ENCODE data around the gene GIMAP7. TPM values are rescaled to one million over a fixed set of nuclear protein-coding genes. Genes with fewer than 3 reads are reported as not detected.
"Not testable (repeated sequence)": the region's sequence is repeated elsewhere in the genome, so short reads cannot be mapped to it uniquely, and the experiment has no call there.

Gene GIMAP7
- polyA plus RNA-seq, 4 donors = 3.1 to 31.1 (median 14.0) TPM

GRCh38 chr7:150516956-150517745, 2.5 kb downstream of the GIMAP7 start:
- Histone ChIP-seq H3K9me3 (ENCODE audit: control insufficient read depth in 2 of 2, insufficient read depth in 1 of 2, low read depth in 1 of 2, low read length in 1 of 2) (no peaks in the 10 kb centered on the region), H3K4me1 (ENCODE audit: control insufficient read depth in 3 of 3, insufficient read depth in 2 of 3, low read depth in 1 of 3, low read length in 2 of 3) (no peaks in the 10 kb centered on the region), H3K27ac (ENCODE audit: low read depth in 1 of 3, low read length in 2 of 3) (peak overlapping the region in 2 of 3 donors; percentile 41 to 67), H3K27me3 (ENCODE audit: control insufficient read depth in 3 of 3, insufficient read depth in 3 of 3, low read length in 3 of 3) (no peaks in the 10 kb centered on the region), H3K4me3 (ENCODE audit: low read depth in 1 of 3, low read length in 3 of 3) (peak overlapping the region in 1 of 3 donors; percentile 36), H3K36me3 (ENCODE audit: control insufficient read depth in 3 of 3, insufficient read depth in 2 of 3, low read depth in 1 of 3, low read length in 3 of 3) (no peaks in the 10 kb centered on the region)
- DNase-seq (no peak), FAIRE-seq (no peak)
- WGBS, 3 donors = 65 to 87% (median 73%) methylated on average over 1 of the region's 1 CpG

GRCh38 chr7:150519310-150519709, 4.6 kb downstream of the GIMAP7 start:
- 31 to 57% (median 56%) methylated on average over 2 of the region's 2 CpGs for WGBS, 3 donors
- no peak overlapping the region for H3K27ac ChIP-seq (ENCODE audit: low read depth in 1 of 3, low read length in 2 of 3)
- FAIRE-seq = no peak

GRCh38 chr7:150520145-150520544, 5.5 kb downstream of the GIMAP7 start:
- DNase-seq (no peak), FAIRE-seq (no peak)
- Histone ChIP-seq H3K9me3 (ENCODE audit: control insufficient read depth in 2 of 2, insufficient read depth in 1 of 2, low read depth in 1 of 2, low read length in 1 of 2) (no peaks in the 10 kb centered on the region), H3K27me3 (ENCODE audit: control insufficient read depth in 3 of 3, insufficient read depth in 3 of 3, low read length in 3 of 3) (no peaks in the 10 kb centered on the region), H3K4me3 (ENCODE audit: low read depth in 1 of 3, low read length in 3 of 3) (peak overlapping the region in 1 of 3 donors; percentile 22), H3K36me3 (ENCODE audit: control insufficient read depth in 3 of 3, insufficient read depth in 2 of 3, low read depth in 1 of 3, low read length in 3 of 3) (no peaks in the 10 kb centered on the region), H3K27ac (ENCODE audit: low read depth in 1 of 3, low read length in 2 of 3) (peak overlapping the region in 1 of 3 donors; percentile 37), H3K4me1 (ENCODE audit: control insufficient read depth in 3 of 3, insufficient read depth in 2 of 3, low read depth in 1 of 3, low read length in 2 of 3) (no peaks in the 10 kb centered on the region)
- WGBS, 3 donors = 66 to 78% (median 75%) methylated on average over 8 of the region's 8 CpGs

More at GRCh38 chr7:150519310-150519709, 4.6 kb downstream of the GIMAP7 start:
- no peak for DNase-seq
- no peaks in the 10 kb centered on the region for H3K4me1 ChIP-seq (ENCODE audit: control insufficient read depth in 3 of 3, insufficient read depth in 2 of 3, low read depth in 1 of 3, low read length in 2 of 3)
- H3K4me3 ChIP-seq (ENCODE audit: low read depth in 1 of 3, low read length in 3 of 3) = no peak overlapping the region
- H3K9me3 ChIP-seq (ENCODE audit: control insufficient read depth in 2 of 2, insufficient read depth in 1 of 2, low read depth in 1 of 2, low read length in 1 of 2) = no peaks in the 10 kb centered on the region
- no peaks in the 10 kb centered on the region for H3K36me3 ChIP-seq (ENCODE audit: control insufficient read depth in 3 of 3, insufficient read depth in 2 of 3, low read depth in 1 of 3, low read length in 3 of 3)
- no peaks in the 10 kb centered on the region for H3K27me3 ChIP-seq (ENCODE audit: control insufficient read depth in 3 of 3, insufficient read depth in 3 of 3, low read length in 3 of 3)

GRCh38 chr7:150522931-150523330, 8.3 kb downstream of the GIMAP7 start:
- DNase-seq; H3K4me1 ChIP-seq (ENCODE audit: control insufficient read depth in 3 of 3, insufficient read depth in 2 of 3, low read depth in 1 of 3, low read length in 2 of 3); H3K36me3 ChIP-seq (ENCODE audit: control insufficient read depth in 3 of 3, insufficient read depth in 2 of 3, low read depth in 1 of 3, low read length in 3 of 3); H3K27me3 ChIP-seq (ENCODE audit: control insufficient read depth in 3 of 3, insufficient read depth in 3 of 3, low read length in 3 of 3); H3K4me3 ChIP-seq (ENCODE audit: low read depth in 1 of 3, low read length in 3 of 3); H3K9me3 ChIP-seq (ENCODE audit: control insufficient read depth in 2 of 2, insufficient read depth in 1 of 2, low read depth in 1 of 2, low read length in 1 of 2); FAIRE-seq; H3K27ac ChIP-seq (ENCODE audit: low read depth in 1 of 3, low read length in 2 of 3): not testable (repeated sequence)
- WGBS, 3 donors = 64 to 69% (median 66%) methylated on average over 6 of the region's 6 CpGs

GRCh38 chr7:150524018-150524417, 9.3 kb downstream of the GIMAP7 start:
- Histone ChIP-seq H3K36me3 (ENCODE audit: control insufficient read depth in 3 of 3, insufficient read depth in 2 of 3, low read depth in 1 of 3, low read length in 3 of 3) (no peaks in the 10 kb centered on the region), H3K9me3 (ENCODE audit: control insufficient read depth in 2 of 2, insufficient read depth in 1 of 2, low read depth in 1 of 2, low read length in 1 of 2) (no peaks in the 10 kb centered on the region), H3K27ac (ENCODE audit: low read depth in 1 of 3, low read length in 2 of 3) (no peak overlapping the region), H3K27me3 (ENCODE audit: control insufficient read depth in 3 of 3, insufficient read depth in 3 of 3, low read length in 3 of 3) (no peaks in the 10 kb centered on the region), H3K4me3 (ENCODE audit: low read depth in 1 of 3, low read length in 3 of 3) (peak overlapping the region in 1 of 3 donors; percentile 15), H3K4me1 (ENCODE audit: control insufficient read depth in 3 of 3, insufficient read depth in 2 of 3, low read depth in 1 of 3, low read length in 2 of 3) (no peaks in the 10 kb centered on the region)
- DNase-seq (no peak), FAIRE-seq (no peak)
- 13 to 50% (median 28%) methylated on average over 2 of the region's 2 CpGs for WGBS, 3 donors

GRCh38 chr7:150531704-150532103, 17.0 kb downstream of the GIMAP7 start:
- no peaks in the 10 kb centered on the region for H3K27me3 ChIP-seq (ENCODE audit: control insufficient read depth in 3 of 3, insufficient read depth in 3 of 3, low read length in 3 of 3)
- DNase-seq = no peak
- FAIRE-seq = no peak
- peaks cover 0 to 15% of the 10 kb centered on the region in 2 donors for H3K9me3 ChIP-seq (ENCODE audit: control insufficient read depth in 2 of 2, insufficient read depth in 1 of 2, low read depth in 1 of 2, low read length in 1 of 2)
- H3K4me3 ChIP-seq (ENCODE audit: low read depth in 1 of 3, low read length in 3 of 3) = no peak overlapping the region
- 87 to 97% (median 94%) methylated on average over 1 of the region's 1 CpG for WGBS, 3 donors
- no peaks in the 10 kb centered on the region for H3K4me1 ChIP-seq (ENCODE audit: control insufficient read depth in 3 of 3, insufficient read depth in 2 of 3, low read depth in 1 of 3, low read length in 2 of 3)
- no peak overlapping the region for H3K27ac ChIP-seq (ENCODE audit: low read depth in 1 of 3, low read length in 2 of 3)
- no peaks in the 10 kb centered on the region for H3K36me3 ChIP-seq (ENCODE audit: control insufficient read depth in 3 of 3, insufficient read depth in 2 of 3, low read depth in 1 of 3, low read length in 3 of 3)

GRCh38 chr7:150538259-150538658, 23.6 kb downstream of the GIMAP7 start:
- Histone ChIP-seq H3K27me3 (ENCODE audit: control insufficient read depth in 3 of 3, insufficient read depth in 3 of 3, low read length in 3 of 3) (no peaks in the 10 kb centered on the region), H3K27ac (ENCODE audit: low read depth in 1 of 3, low read length in 2 of 3) (no peak overlapping the region), H3K36me3 (ENCODE audit: control insufficient read depth in 3 of 3, insufficient read depth in 2 of 3, low read depth in 1 of 3, low read length in 3 of 3) (no peaks in the 10 kb centered on the region), H3K4me1 (ENCODE audit: control insufficient read depth in 3 of 3, insufficient read depth in 2 of 3, low read depth in 1 of 3, low read length in 2 of 3) (no peaks in the 10 kb centered on the region), H3K9me3 (ENCODE audit: control insufficient read depth in 2 of 2, insufficient read depth in 1 of 2, low read depth in 1 of 2, low read length in 1 of 2) (peaks cover 4 to 41% of the 10 kb centered on the region in 2 donors), H3K4me3 (ENCODE audit: low read depth in 1 of 3, low read length in 3 of 3) (no peak overlapping the region)
- DNase-seq = no peak
- FAIRE-seq = no peak
- WGBS, 3 donors = 86 to 95% (median 92%) methylated on average over 2 of the region's 2 CpGs

GRCh38 chr7:150553163-150553562, 38.5 kb downstream of the GIMAP7 start:
- Histone ChIP-seq H3K4me1 (ENCODE audit: control insufficient read depth in 3 of 3, insufficient read depth in 2 of 3, low read depth in 1 of 3, low read length in 2 of 3) (no peaks in the 10 kb centered on the region), H3K27me3 (ENCODE audit: control insufficient read depth in 3 of 3, insufficient read depth in 3 of 3, low read length in 3 of 3) (no peaks in the 10 kb centered on the region), H3K9me3 (ENCODE audit: control insufficient read depth in 2 of 2, insufficient read depth in 1 of 2, low read depth in 1 of 2, low read length in 1 of 2) (peaks cover 1 to 18% of the 10 kb centered on the region in 2 donors), H3K27ac (ENCODE audit: low read depth in 1 of 3, low read length in 2 of 3) (no peak overlapping the region), H3K36me3 (ENCODE audit: control insufficient read depth in 3 of 3, insufficient read depth in 2 of 3, low read depth in 1 of 3, low read length in 3 of 3) (no peaks in the 10 kb centered on the region), H3K4me3 (ENCODE audit: low read depth in 1 of 3, low read length in 3 of 3) (no peak overlapping the region)
- FAIRE-seq (no peak), DNase-seq (no peak)
